MM.1S (cell line): ENCODE measurements around the gene RPL36AL.
A peak's percentile ranks its signal among the peaks of the same experiment; 100 is the strongest.

Experiments
- DNase-seq: peaks from one replicate; pipeline ENCODE4 v3.0.0-alpha.2; 2015
- H2AFZ ChIP-seq: fragments of 300-600 bp; sonication (generic); 2 replicates; pipeline ENCODE4 v1.6.0; 2016; ENCODE audit warnings: antibody characterized with exemption, low read length
- H3F3A ChIP-seq: fragments of 300-600 bp; sonication (generic); 2 replicates; pipeline ENCODE4 v1.6.1; 2016; ENCODE audit warnings: mild to moderate bottlenecking, antibody characterized with exemption, low read length, moderate library complexity, mixed read lengths; ENCODE audit not compliant: insufficient read depth
- H3K27ac ChIP-seq: fragments of 300-600 bp; sonication (generic); 2 replicates; pipeline ENCODE4 v1.5.1; 2016; ENCODE audit warnings: mild to moderate bottlenecking, low read length
- H3K27me3 ChIP-seq: fragments of 300-600 bp; sonication (generic); replicated peaks from 2 replicates; pipeline ENCODE4 v1.6.0; 2016; ENCODE audit warnings: low read length; ENCODE audit not compliant: insufficient read depth
- H3K36me3 ChIP-seq: fragments of 300-600 bp; sonication (generic); replicated peaks from 2 replicates; pipeline ENCODE4 v1.6.1; 2016; ENCODE audit warnings: mild to moderate bottlenecking, low read length, mixed read lengths; ENCODE audit not compliant: insufficient read depth
- H3K4me1 ChIP-seq: fragments of 300-600 bp; sonication (generic); 2 replicates; pipeline ENCODE4 v1.6.1; 2016; ENCODE audit warnings: low read length, mixed read lengths
- H3K4me2 ChIP-seq: fragments of 300-600 bp; sonication (generic); 2 replicates; pipeline ENCODE4 v1.6.0; 2016; ENCODE audit warnings: low read depth, low read length
- H3K4me3 ChIP-seq: fragments of 300-600 bp; sonication (generic); 2 replicates; pipeline ENCODE4 v1.5.1; 2016; ENCODE audit warnings: low read length, mixed read lengths
- H3K79me2 ChIP-seq: fragments of 300-600 bp; sonication (generic); 2 replicates; pipeline ENCODE4 v1.6.1; 2016; ENCODE audit warnings: mixed run types, low read length, mixed read lengths
- H3K9ac ChIP-seq: fragments of 300-600 bp; sonication (generic); 2 replicates; pipeline ENCODE4 v1.6.1; 2016; ENCODE audit warnings: low read length, mixed read lengths
- H3K9me2 ChIP-seq: fragments of 300-600 bp; sonication (generic); replicated peaks from 2 replicates; pipeline ENCODE4 v1.6.1; 2016; ENCODE audit warnings: mild to moderate bottlenecking, low read length, mixed read lengths; ENCODE audit not compliant: insufficient read depth
- H3K9me3 ChIP-seq: fragments of 300-600 bp; sonication (generic); replicated peaks from 2 replicates; pipeline ENCODE4 v1.6.1; 2016; ENCODE audit warnings: mild to moderate bottlenecking, low read length, mixed read lengths; ENCODE audit not compliant: insufficient read depth
- H4K20me1 ChIP-seq: fragments of 300-600 bp; sonication (generic); 2 replicates; pipeline ENCODE4 v1.6.1; 2016; ENCODE audit warnings: mild to moderate bottlenecking, low read length, moderate library complexity, mixed read lengths; ENCODE audit not compliant: insufficient read depth
- EZH2 ChIP-seq: fragments of 300-600 bp; sonication (generic); optimal IDR thresholded peaks from 2 replicates; pipeline ENCODE3; 2017; ENCODE audit warnings: low read depth, mild to moderate bottlenecking, antibody characterized with exemption, low read length, mixed read lengths
- EZH2phosphoT487 ChIP-seq: fragments of 300-600 bp; sonication (generic); IDR thresholded peaks from 2 replicates; pipeline ENCODE4 v1.6.1; 2018; ENCODE audit warnings: antibody characterized with exemption, low read length
- TF ChIP-seq, protein P1 (sequence below): fragments of 300-600 bp; sonication (generic); IDR thresholded peaks from 2 replicates; pipeline ENCODE4 v1.5.1; 2016; ENCODE audit warnings: antibody characterized with exemption, low read length, mixed read lengths

RPL36AL gene

DNA sequence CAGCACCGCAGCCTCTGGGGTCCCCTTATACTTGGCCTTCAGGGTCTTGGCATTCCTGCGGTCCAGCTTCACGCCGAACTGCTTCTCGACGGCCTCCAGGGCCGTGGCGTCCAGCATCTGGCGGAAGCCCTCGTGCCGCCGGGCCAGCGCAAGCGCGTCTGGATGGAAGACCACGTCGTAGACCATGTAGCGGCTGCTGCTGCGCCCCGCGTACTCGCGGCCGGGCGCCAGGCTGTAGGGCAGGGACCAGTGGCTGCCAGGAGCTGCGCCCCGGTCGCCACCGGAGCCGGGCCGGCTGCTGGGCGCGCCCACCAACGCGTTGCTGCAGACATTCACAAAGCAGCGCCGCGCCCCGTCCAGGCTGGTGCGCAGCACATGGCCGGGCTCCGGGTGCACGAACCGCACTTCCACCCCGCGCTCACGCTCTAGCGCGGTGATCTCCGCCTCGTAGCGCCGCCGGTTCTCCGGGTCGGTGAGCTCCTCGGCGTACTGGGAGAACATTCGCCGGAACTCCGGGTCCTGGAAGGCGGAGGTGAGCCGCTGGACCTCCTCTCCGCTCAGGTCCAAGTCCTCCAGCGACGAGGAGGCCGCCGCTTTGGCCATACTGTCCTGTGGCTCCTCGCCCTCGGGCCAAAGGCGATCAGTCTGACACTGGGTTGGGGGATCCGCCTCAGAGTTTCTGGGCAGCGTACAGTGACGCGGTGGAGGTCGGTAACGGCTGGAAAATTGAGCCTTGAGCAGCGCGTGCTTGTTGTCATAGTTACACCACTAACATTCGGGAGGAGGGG, 14.3 kb upstream of the RPL36AL start, which contains the start of gene DNAAF2:
Gene DNAAF2 (minus strand): TSS at position 698 of the 788 bp plus-strand sequence. CDS start 95 bp downstream, at position 603.
- peak within 1 kb of the TSS; percentile 93 for H3K9ac ChIP-seq
- no peaks in the 10 kb centered on the region for H3K36me3 ChIP-seq
- no peaks in the 10 kb centered on the region for H4K20me1 ChIP-seq
- peak within 1 kb of the TSS; percentile 73 for H3K4me2 ChIP-seq
- H3K27ac ChIP-seq: peak within 1 kb of the TSS; percentile 94
- H3F3A ChIP-seq: peaks cover 10% of the 10 kb centered on the region
- H3K9me2 ChIP-seq: no peaks in the 10 kb centered on the region
- no peaks in the 10 kb centered on the region for H3K27me3 ChIP-seq
- DNase-seq: peak; percentile 31
- H3K4me3 ChIP-seq: peak within 1 kb of the TSS; percentile 81
- H2AFZ ChIP-seq: peak within 1 kb of the TSS; percentile 35
- peaks cover 32% of the 10 kb centered on the region for H3K79me2 ChIP-seq
- no peaks in the 10 kb centered on the region for H3K4me1 ChIP-seq
- TF ChIP-seq EZH2: no peak
- TF ChIP-seq, protein P1, sequence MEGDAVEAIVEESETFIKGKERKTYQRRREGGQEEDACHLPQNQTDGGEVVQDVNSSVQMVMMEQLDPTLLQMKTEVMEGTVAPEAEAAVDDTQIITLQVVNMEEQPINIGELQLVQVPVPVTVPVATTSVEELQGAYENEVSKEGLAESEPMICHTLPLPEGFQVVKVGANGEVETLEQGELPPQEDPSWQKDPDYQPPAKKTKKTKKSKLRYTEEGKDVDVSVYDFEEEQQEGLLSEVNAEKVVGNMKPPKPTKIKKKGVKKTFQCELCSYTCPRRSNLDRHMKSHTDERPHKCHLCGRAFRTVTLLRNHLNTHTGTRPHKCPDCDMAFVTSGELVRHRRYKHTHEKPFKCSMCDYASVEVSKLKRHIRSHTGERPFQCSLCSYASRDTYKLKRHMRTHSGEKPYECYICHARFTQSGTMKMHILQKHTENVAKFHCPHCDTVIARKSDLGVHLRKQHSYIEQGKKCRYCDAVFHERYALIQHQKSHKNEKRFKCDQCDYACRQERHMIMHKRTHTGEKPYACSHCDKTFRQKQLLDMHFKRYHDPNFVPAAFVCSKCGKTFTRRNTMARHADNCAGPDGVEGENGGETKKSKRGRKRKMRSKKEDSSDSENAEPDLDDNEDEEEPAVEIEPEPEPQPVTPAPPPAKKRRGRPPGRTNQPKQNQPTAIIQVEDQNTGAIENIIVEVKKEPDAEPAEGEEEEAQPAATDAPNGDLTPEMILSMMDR: no peak
- no peak for TF ChIP-seq EZH2phosphoT487
- no peaks in the 10 kb centered on the region for H3K9me3 ChIP-seq

DNA sequence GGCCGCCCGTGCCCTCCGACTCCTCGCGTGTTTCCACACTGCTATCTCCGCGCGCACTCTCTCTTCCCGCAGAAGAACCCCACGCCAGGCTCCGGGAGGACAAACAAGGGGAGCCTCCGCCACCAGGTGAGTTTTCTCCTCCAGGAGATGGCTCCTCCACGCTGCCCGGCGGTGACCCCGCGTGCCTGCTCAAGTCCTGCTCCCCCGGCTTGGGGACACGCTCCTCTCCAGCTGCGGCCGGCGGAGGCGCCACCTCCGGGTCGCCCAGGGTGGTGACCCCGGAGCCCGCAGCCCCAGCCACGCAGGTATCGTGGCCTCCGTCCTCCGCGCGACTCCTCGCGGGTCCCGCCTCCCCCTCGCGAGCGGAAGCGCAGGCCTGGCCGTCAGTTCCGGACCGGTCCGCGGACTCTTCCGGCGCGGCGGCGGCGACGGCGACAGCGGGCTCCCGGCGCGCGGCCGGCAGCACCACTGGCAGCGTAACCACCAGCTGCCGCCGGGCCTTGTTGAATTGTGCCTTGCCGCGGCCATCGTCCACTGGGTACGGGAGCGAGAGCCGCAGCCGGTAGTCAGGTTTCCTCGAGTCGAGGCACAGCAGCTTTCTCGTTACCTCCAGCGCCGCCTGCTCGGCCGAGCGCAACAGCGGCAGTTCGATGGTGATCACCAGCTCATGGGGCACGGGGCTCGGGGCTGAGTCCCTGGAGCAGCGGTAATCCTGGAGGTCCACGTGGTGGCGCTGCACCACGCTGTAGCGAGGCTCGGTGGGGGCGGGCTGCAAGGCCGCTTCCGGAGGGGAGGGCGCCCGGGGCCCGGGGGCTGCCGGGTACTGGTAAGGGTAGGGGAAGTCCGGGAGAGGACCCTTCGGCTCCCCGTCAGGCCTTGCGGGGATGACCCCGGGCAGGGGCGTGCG, 13.5 kb upstream of the RPL36AL start:
- no peaks in the 10 kb centered on the region for H3K4me1 ChIP-seq
- H3K9ac ChIP-seq: peak overlapping the region; percentile 93
- TF ChIP-seq, protein P1: peak; percentile 56
- TF ChIP-seq EZH2: no peak
- H3K9me2 ChIP-seq: no peaks in the 10 kb centered on the region
- no peaks in the 10 kb centered on the region for H3K27me3 ChIP-seq
- peaks cover 10% of the 10 kb centered on the region for H3F3A ChIP-seq
- no peaks in the 10 kb centered on the region for H3K9me3 ChIP-seq
- peak overlapping the region; percentile 81 for H3K4me3 ChIP-seq
- H3K79me2 ChIP-seq: peaks cover 32% of the 10 kb centered on the region
- peak overlapping the region; percentile 73 for H3K4me2 ChIP-seq
- H4K20me1 ChIP-seq: no peaks in the 10 kb centered on the region
- peak; percentile 85 for DNase-seq
- H3K36me3 ChIP-seq: no peaks in the 10 kb centered on the region
- H2AFZ ChIP-seq: peak overlapping the region; percentile 35
- peak overlapping the region; percentile 94; the same call in 1 of the 2 replicates for H3K27ac ChIP-seq

DNA sequence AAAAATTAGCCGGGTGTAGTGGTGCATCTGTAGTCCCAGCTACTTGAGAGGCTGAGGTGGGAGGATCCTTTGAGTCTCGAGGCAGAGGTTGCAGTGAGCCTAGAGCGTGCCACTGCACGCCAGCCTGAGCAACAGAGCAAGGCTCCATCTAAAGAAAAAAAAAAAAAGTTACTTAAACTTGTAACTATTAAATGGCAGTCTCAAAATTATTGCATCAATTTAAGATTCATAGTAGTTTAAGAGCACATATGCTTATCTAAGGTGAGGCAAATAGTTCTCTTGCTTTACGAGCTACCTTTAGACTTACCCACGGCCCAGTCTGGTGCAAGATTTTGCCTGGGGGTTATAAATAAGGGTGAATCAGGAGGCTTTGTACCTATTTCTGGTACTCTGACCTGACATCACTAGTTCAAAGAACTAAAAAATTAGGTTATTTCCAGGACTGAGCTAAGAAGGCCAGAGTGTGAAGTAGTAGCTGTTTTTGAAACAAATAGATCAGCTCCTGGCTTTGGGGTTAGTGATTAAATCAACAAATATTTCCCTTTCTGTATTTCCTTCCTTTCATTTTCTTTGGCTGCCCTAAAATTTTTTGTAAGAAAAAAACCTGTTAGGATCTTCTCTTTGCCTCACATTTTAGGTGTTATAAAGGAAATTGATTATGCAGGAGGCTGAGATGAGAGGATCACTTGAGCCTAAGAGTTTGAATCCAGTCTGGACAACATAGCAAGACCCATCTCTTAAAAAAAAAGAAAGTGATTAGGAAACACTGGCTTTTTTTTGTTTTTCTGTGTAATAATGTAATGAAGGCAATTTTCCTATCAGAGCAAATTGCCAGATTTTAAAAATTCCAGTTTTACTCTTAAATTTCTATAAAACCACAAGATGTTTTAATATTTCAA, 3.8 kb upstream of the RPL36AL start:
- Histone ChIP-seq H3K9me2 (no peaks in the 10 kb centered on the region), H3K27ac (peak overlapping the region; percentile 98; the same call in 1 of the 2 replicates), H4K20me1 (no peaks in the 10 kb centered on the region), H3K4me1 (no peaks in the 10 kb centered on the region), H3K9ac (peak overlapping the region; percentile 95; the same call in 1 of the 2 replicates), H3K4me2 (peak overlapping the region; percentile 82; the same call in 1 of the 2 replicates), H3K36me3 (no peaks in the 10 kb centered on the region), H3F3A (peaks cover 11% of the 10 kb centered on the region), H3K4me3 (no peak overlapping the region), H2AFZ (no peak overlapping the region), H3K9me3 (no peaks in the 10 kb centered on the region), H3K79me2 (peaks cover 46% of the 10 kb centered on the region), H3K27me3 (no peaks in the 10 kb centered on the region)
- TF ChIP-seq, protein P1: no peak
- no peak for TF ChIP-seq EZH2
- TF ChIP-seq EZH2phosphoT487: no peak
- DNase-seq: peak; percentile 57
